Measurements from ENCODE around the gene TMEM238L. TPM values are rescaled to one million over a fixed set of nuclear protein-coding genes. Genes with fewer than 3 reads are reported as not detected.

TMEM238L gene
- total and polyA plus RNA-seq, 9 of the 15 experiments (the other 6 are each of a cell fraction or from before 2014, with no cell fraction given) = not detected

- TF ChIP-seq ZBTB2 (IDR thresholded peaks at IDR 0.05) (no peak), HMGN3 (IDR thresholded peaks at IDR 0.05; ENCODE audit: borderline replicate concordance, extremely low read depth, insufficient read length, low read depth, low read length) (no peak)
These were observed 5.7 kb upstream of the TMEM238L start (continued) for GRCh38 chr17:10809605-10810004.

- no peak for FAIRE-seq
- ChIA-PET POLR2A (no interaction called here), CTCF (ENCODE audit: low intra/inter-chr PET ratio) (no interaction called here)
- Histone ChIP-seq H3K36me3 (ENCODE audit: control insufficient read depth, insufficient read depth, low read length) (no peaks in the 10 kb centered on the region), H3K27me3 (ENCODE audit: control insufficient read depth in 2 of 2, insufficient read depth in 2 of 2, low read length in 2 of 2) (peaks cover 0 to 31% of the 10 kb centered on the region in 2 experiments; a peak in 2 of 5 replicates), H3K9me1 (ENCODE audit: control insufficient read depth, insufficient read depth, low read length) (no peaks in the 10 kb centered on the region), H3K4me1 (replicated peaks in 1 of 2; ENCODE audit: control insufficient read depth in 2 of 2, insufficient read depth in 2 of 2, low read length in 2 of 2) (no peaks in the 10 kb centered on the region; a peak in 1 of 5 replicates), H2AFZ (ENCODE audit: low read depth, low read length) (no peak overlapping the region), H3K79me2 (ENCODE audit: control insufficient read depth, insufficient read depth, low read length) (no peaks in the 10 kb centered on the region), H3K27ac (ENCODE audit: extremely low read depth, low read depth, low read length) (no peak overlapping the region), H3K9ac (ENCODE audit: insufficient read depth in 1 of 2, low read depth in 2 of 2, low read length in 2 of 2) (no peak overlapping the region), H3K9me3 (replicated peaks; ENCODE audit: control insufficient read depth, insufficient read depth, low read depth, low read length) (no peaks in the 10 kb centered on the region), H3K4me2 (ENCODE audit: insufficient read depth, low read length) (no peak overlapping the region), H3K4me3 (no peak overlapping the region), H4K20me1 (replicated peaks; ENCODE audit: control insufficient read depth, insufficient read depth, low read length) (no peaks in the 10 kb centered on the region)
- ATAC-seq = no peak
- DNase-seq (ENCODE audit: extremely low read depth in 1 of 4, low spot score in 3 of 4) = peak in 3 of 4 experiments; percentile 10 to 16 (median 12)
- BruUV-seq (replicated peaks) = no TSS peak
- intact Hi-C loops (cut with micrococcal nuclease) (no loop called here), in situ Hi-C loops (cut with MboI) (no loop called here)
- WGBS (ENCODE audit: insufficient coverage, low coverage, missing lambda C conversion rate) = 4% methylated on average over 7 of the region's 7 CpGs
- TF ChIP-seq ATF3 (IDR thresholded peaks at IDR 0.05) (peak; percentile 65), ATF3 (CRISPR knock-in tag; conservative IDR thresholded peaks at IDR 0.05) (no peak), IFI16 (CRISPR knock-in tag; IDR thresholded peaks at IDR 0.05) (no peak), ZNF609 (CRISPR knock-in tag; IDR thresholded peaks at IDR 0.05; ENCODE audit: borderline replicate concordance) (no peak)
These were observed 3.8 kb upstream of the TMEM238L start for GRCh38 chr17:10807704-10808128.

Measured in K562 (cell line).